ENCODE data around the gene IRAK2. TPM values are rescaled to one million over a fixed set of nuclear protein-coding genes. Genes with fewer than 3 reads are reported as not detected.
A peak's percentile ranks its signal among the peaks of the same experiment; 100 is the strongest.

Gene IRAK2
- total and polyA plus RNA-seq, 8 donors: 0.45 to 6.2 (median 2.3) TPM; not detected in 1

- 75 to 94% (median 85%) methylated on average over 6 of the region's 6 CpGs for WGBS, 5 donors
- TF ChIP-seq CTCF (IDR thresholded peaks at IDR 0.05) (no peak), POLR2A (IDR thresholded peaks at IDR 0.05) (no peak), POLR2AphosphoS5 (IDR thresholded peaks at IDR 0.05) (no peak), EP300 (IDR thresholded peaks at IDR 0.05) (no peak)
- no peak for DNase-seq
- Histone ChIP-seq H3K27ac (no peak overlapping the region), H3K9me3 (peaks cover 0 to 16% (median 10%) of the 10 kb centered on the region in 4 donors), H3K4me1 (peaks cover 0 to 8% (median 0%) of the 10 kb centered on the region in 4 donors), H3K36me3 (peaks cover 2 to 54% (median 47%) of the 10 kb centered on the region in 4 donors), H3K27me3 (no peaks in the 10 kb centered on the region), H3K4me3 (no peak overlapping the region)
- intact Hi-C loops (cut with DNase I; ENCODE audit: low total_unique reads): no loop called here
Measured at GRCh38 chr3:10240799-10241198, 76.1 kb downstream of the IRAK2 start.

- no peak for TF ChIP-seq EP300 (IDR thresholded peaks at IDR 0.05)
- TF ChIP-seq POLR2A (IDR thresholded peaks at IDR 0.05): no peak
- no peak for TF ChIP-seq CTCF (IDR thresholded peaks at IDR 0.05)
- TF ChIP-seq POLR2AphosphoS5 (IDR thresholded peaks at IDR 0.05): no peak
- 74 to 86% (median 79%) methylated on average over 7 of the region's 7 CpGs for WGBS, 5 donors
- intact Hi-C loops (cut with DNase I; ENCODE audit: low total_unique reads): no loop called here
- peak overlapping the region in 2 of 5 donors; percentile 20 to 29 for H3K27ac ChIP-seq
- peaks cover 0 to 8% (median 2%) of the 10 kb centered on the region in 4 donors for H3K4me1 ChIP-seq
- H3K36me3 ChIP-seq: peaks cover 0 to 38% (median 34%) of the 10 kb centered on the region in 4 donors
- no peak overlapping the region for H3K4me3 ChIP-seq
- peak in 1 of 2 donors; percentile 69 for DNase-seq
- H3K9me3 ChIP-seq: peaks cover 0 to 19% (median 12%) of the 10 kb centered on the region in 4 donors
- no peaks in the 10 kb centered on the region for H3K27me3 ChIP-seq
Measured at GRCh38 chr3:10242182-10243065, 77.7 kb downstream of the IRAK2 start.

GRCh38 chr3:10244009-10244408, 79.3 kb downstream of the IRAK2 start:
- no peaks in the 10 kb centered on the region for H3K27me3 ChIP-seq
- peaks cover 0 to 19% (median 12%) of the 10 kb centered on the region in 4 donors for H3K9me3 ChIP-seq
- peaks cover 4 to 11% (median 8%) of the 10 kb centered on the region in 4 donors for H3K4me1 ChIP-seq
- DNase-seq: no peak
- peaks cover 0 to 27% (median 24%) of the 10 kb centered on the region in 4 donors for H3K36me3 ChIP-seq
- intact Hi-C loops (cut with DNase I; ENCODE audit: low total_unique reads): no loop called here
- no peak overlapping the region for H3K27ac ChIP-seq
- 63 to 91% (median 88%) methylated on average over 3 of the region's 3 CpGs for WGBS, 5 donors
- H3K4me3 ChIP-seq: no peak overlapping the region
- TF ChIP-seq CTCF (IDR thresholded peaks at IDR 0.05) (no peak), EP300 (IDR thresholded peaks at IDR 0.05) (no peak), POLR2A (IDR thresholded peaks at IDR 0.05) (no peak)

- no peak overlapping the region for H3K4me3 ChIP-seq
- peaks cover 11 to 22% (median 19%) of the 10 kb centered on the region in 4 donors for H3K4me1 ChIP-seq
- H3K27me3 ChIP-seq: no peaks in the 10 kb centered on the region
- 83 to 88% (median 85%) methylated on average over 6 of the region's 6 CpGs for whole genome bisulfite sequencing, 5 donors
- no peak for DNase-seq
- H3K9me3 ChIP-seq: peaks cover 0 to 19% (median 12%) of the 10 kb centered on the region in 4 donors
- H3K27ac ChIP-seq: no peak overlapping the region
- peaks cover 0 to 20% (median 14%) of the 10 kb centered on the region in 4 donors for H3K36me3 ChIP-seq
- TF ChIP-seq POLR2A (IDR thresholded peaks at IDR 0.05): no peak
- no peak for TF ChIP-seq POLR2AphosphoS5 (IDR thresholded peaks at IDR 0.05)
- TF ChIP-seq CTCF (IDR thresholded peaks at IDR 0.05): no peak
- TF ChIP-seq EP300 (IDR thresholded peaks at IDR 0.05): no peak
- intact Hi-C loops (cut with DNase I; ENCODE audit: low total_unique reads): no loop called here
Measured at GRCh38 chr3:10245081-10245712, 80.5 kb downstream of the IRAK2 start.

Data from stomach (tissue), 9 donors.